Activated naive CD4-positive, alpha-beta T cell treated with anti-CD3 and anti-CD28 coated beads for 36 hours (primary cell): ENCODE data around the gene TRIM34. TPM values are rescaled to one million over a fixed set of nuclear protein-coding genes. Genes with fewer than 3 reads are reported as not detected.
A peak's percentile ranks its signal among the peaks of the same experiment; 100 is the strongest.
"Not testable (repeated sequence)": the region's sequence is repeated elsewhere in the genome, so short reads cannot be mapped to it uniquely, and the experiment has no call there.

Experiments used
- CTCF ChIA-PET: fragments of 350-600 bp; sonication (Branson Sonifier 250); formaldehyde crosslinking; loops from one replicate; lab custom pipeline; 2021; ENCODE audit warnings: antibody characterized with exemption; lab: Charles Lee
- DNase-seq: peaks from one replicate; pipeline ENCODE4 v3.0.0-alpha.2; 2020
- H3K27ac Mint-ChIP-seq: one replicate; pipeline ENCODE4 v1.8.0; 2021; ENCODE audit warnings: mild to moderate bottlenecking, mixed read lengths
- H3K27me3 Mint-ChIP-seq: one replicate; pipeline ENCODE4 v1.8.0; 2021; ENCODE audit warnings: low read depth, mixed read lengths
- H3K36me3 Mint-ChIP-seq: one replicate; pipeline ENCODE4 v1.8.0; 2021; ENCODE audit warnings: low read depth, mixed read lengths
- H3K4me1 Mint-ChIP-seq: one replicate; pipeline ENCODE4 v1.8.0; 2021; ENCODE audit warnings: low read depth, mixed read lengths
- H3K4me3 Mint-ChIP-seq: one replicate; pipeline ENCODE4 v1.8.0; 2021; ENCODE audit warnings: mild to moderate bottlenecking, moderate library complexity, mixed read lengths
- H3K9me3 Mint-ChIP-seq: one replicate; pipeline ENCODE4 v1.8.0; 2021; ENCODE audit warnings: mixed read lengths
- intact Hi-C: fragments of 100-400 bp; cut with micrococcal nuclease; formaldehyde crosslinking; loops from one replicate; pipeline ENCODE4 v1.15.1; 2023
- total RNA-seq, 2 experiments: library from RNA; stranded (reverse); gene quantifications; one replicate each; pipeline ENCODE4 v1.2.3, GENCODE V29; 2021

TRIM34 gene
- total RNA-seq = 10 to 100 TPM; 12.8 to 12.9 TPM

- H3K4me3 Mint-ChIP-seq = peak within 1 kb of the TSS; percentile 87
- peaks cover 31% of the 10 kb centered on the region for H3K4me1 Mint-ChIP-seq
- peak; percentile 73 for DNase-seq
- intact Hi-C loops = loop anchor here (1.0 to 10.0 kb wide), 7 partner anchors 24 to 1017 kb away; partner anchors contain the start of genes ARFIP2, CNGA4, FHIP1B and OR52N2
- H3K27me3 Mint-ChIP-seq = no peaks in the 10 kb centered on the region
- H3K36me3 Mint-ChIP-seq = peaks cover 2% of the 10 kb centered on the region
- H3K27ac Mint-ChIP-seq = peak within 1 kb of the TSS; percentile 88
- no peaks in the 10 kb centered on the region for H3K9me3 Mint-ChIP-seq
- CTCF ChIA-PET = interaction anchor here (0.6 to 1.2 kb wide), 2 partner anchors 44 to 61 kb away, joined by 4 to 7 read pairs; partner anchors contain the start of gene TRIM5
Measured at GRCh38 chr11:5624489-5625279, at the start of gene TRIM34. TRIM34 (plus strand) TSS chr11:5625001; CDS start chr11:5632332, 7,331 bp downstream.

GRCh38 chr11:5575152-5575551 lies 49.6 kb upstream of the TRIM34 start:
- intact Hi-C loops = no loop called here
- no peak overlapping the region for H3K27ac Mint-ChIP-seq
- no peaks in the 10 kb centered on the region for H3K4me1 Mint-ChIP-seq
- DNase-seq = no peak
- H3K9me3 Mint-ChIP-seq = no peaks in the 10 kb centered on the region
- H3K36me3 Mint-ChIP-seq = no peaks in the 10 kb centered on the region
- H3K27me3 Mint-ChIP-seq = no peaks in the 10 kb centered on the region
- CTCF ChIA-PET = no interaction called here
- no peak overlapping the region for H3K4me3 Mint-ChIP-seq

DNA sequence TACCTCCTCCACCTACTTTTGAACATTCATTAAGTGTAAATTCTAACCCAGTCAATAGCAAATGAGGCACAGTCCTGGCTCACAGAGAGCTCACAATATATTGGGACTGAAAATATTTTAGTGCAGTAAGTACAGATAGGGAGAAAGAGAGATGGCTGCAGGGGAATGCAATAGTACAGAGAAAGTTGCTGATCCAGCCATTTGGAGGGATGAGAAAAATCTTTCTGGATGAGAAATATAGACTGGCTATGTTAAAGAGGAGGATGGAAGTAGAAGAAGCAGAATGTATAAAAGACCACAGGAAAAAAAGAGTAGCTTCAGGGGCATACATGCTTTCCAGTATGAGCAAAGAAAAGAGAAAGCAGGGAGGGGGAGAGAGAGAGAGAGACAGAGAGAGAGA lies 47.7 kb upstream of the TRIM34 start:
- H3K27ac Mint-ChIP-seq = no peak overlapping the region
- no peak overlapping the region for H3K4me3 Mint-ChIP-seq
- H3K9me3 Mint-ChIP-seq = no peaks in the 10 kb centered on the region
- intact Hi-C loops = no loop called here
- no peaks in the 10 kb centered on the region for H3K4me1 Mint-ChIP-seq
- CTCF ChIA-PET = no interaction called here
- DNase-seq = no peak
- H3K36me3 Mint-ChIP-seq = no peaks in the 10 kb centered on the region
- no peaks in the 10 kb centered on the region for H3K27me3 Mint-ChIP-seq

- no peak for DNase-seq
- Mint-ChIP-seq H3K4me3 (no peak within 1 kb of the TSS), H3K9me3 (no peaks in the 10 kb centered on the region), H3K27me3 (no peaks in the 10 kb centered on the region), H3K36me3 (no peaks in the 10 kb centered on the region), H3K4me1 (no peaks in the 10 kb centered on the region), H3K27ac (no peak within 1 kb of the TSS)
- intact Hi-C loops = no loop called here
- CTCF ChIA-PET = no interaction called here
Measured at GRCh38 chr11:5580577-5580976, 44.2 kb upstream of the TRIM34 start, which contains the start of gene OR52B6. OR52B6 (plus strand) TSS chr11:5580877; CDS start chr11:5580877, 0 bp downstream.

- Mint-ChIP-seq H3K27me3 (no peaks in the 10 kb centered on the region), H3K4me1 (no peaks in the 10 kb centered on the region), H3K36me3 (no peaks in the 10 kb centered on the region), H3K9me3 (no peaks in the 10 kb centered on the region), H3K4me3 (no peak overlapping the region), H3K27ac (no peak overlapping the region)
- no peak for DNase-seq
- intact Hi-C loops = no loop called here
- CTCF ChIA-PET = no interaction called here
Measured at GRCh38 chr11:5581014-5581413, 43.8 kb upstream of the TRIM34 start.

DNA sequence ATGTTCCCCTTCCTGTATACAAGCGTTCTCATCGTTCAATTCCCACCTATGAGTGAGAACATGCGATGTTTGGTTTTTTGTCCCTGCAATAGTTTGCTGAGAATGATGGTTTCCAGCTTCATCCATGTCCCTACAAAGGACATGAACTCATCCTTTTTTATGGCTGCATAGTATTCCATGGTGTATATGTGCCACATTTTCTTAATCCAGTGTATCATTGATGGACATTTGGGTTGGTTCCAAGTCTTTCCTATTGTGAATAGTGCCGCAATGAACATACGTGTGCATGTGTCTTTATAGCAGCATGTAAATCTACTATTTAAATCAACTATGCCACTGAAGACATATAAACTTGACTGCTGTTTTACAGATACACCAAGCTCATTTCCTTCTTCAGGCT lies 40.3 kb upstream of the TRIM34 start:
- CTCF ChIA-PET, H3K27me3 Mint-ChIP-seq, H3K27ac Mint-ChIP-seq, DNase-seq, H3K9me3 Mint-ChIP-seq, H3K36me3 Mint-ChIP-seq, H3K4me3 Mint-ChIP-seq, intact Hi-C loops, H3K4me1 Mint-ChIP-seq: not testable (repeated sequence)

- H3K9me3 Mint-ChIP-seq, H3K36me3 Mint-ChIP-seq, H3K27ac Mint-ChIP-seq, DNase-seq, H3K27me3 Mint-ChIP-seq, intact Hi-C loops, H3K4me3 Mint-ChIP-seq, H3K4me1 Mint-ChIP-seq: not testable (repeated sequence)
- CTCF ChIA-PET = interaction anchor here (1.4 kb wide), 1 partner anchor 10 kb away, joined by 5 read pairs; no protein-coding TSS in a partner anchor
Measured at GRCh38 chr11:5589906-5590305, 34.9 kb upstream of the TRIM34 start.

- Mint-ChIP-seq H3K27ac (no peak overlapping the region), H3K4me1 (peaks cover 2% of the 10 kb centered on the region), H3K36me3 (no peaks in the 10 kb centered on the region), H3K9me3 (no peaks in the 10 kb centered on the region), H3K27me3 (no peaks in the 10 kb centered on the region), H3K4me3 (no peak overlapping the region)
- no peak for DNase-seq
- CTCF ChIA-PET = no interaction called here
- intact Hi-C loops = no loop called here
Measured at GRCh38 chr11:5591613-5592012, 33.2 kb upstream of the TRIM34 start.

- DNase-seq = no peak
- Mint-ChIP-seq H3K4me1 (peaks cover 6% of the 10 kb centered on the region), H3K27ac (no peak overlapping the region), H3K36me3 (no peaks in the 10 kb centered on the region), H3K27me3 (no peaks in the 10 kb centered on the region), H3K4me3 (no peak overlapping the region), H3K9me3 (no peaks in the 10 kb centered on the region)
- CTCF ChIA-PET = no interaction called here
- intact Hi-C loops = no loop called here
Measured at GRCh38 chr11:5592615-5593014, 32.2 kb upstream of the TRIM34 start.

GRCh38 chr11:5593146-5593545 lies 31.7 kb upstream of the TRIM34 start:
- H3K9me3 Mint-ChIP-seq = no peaks in the 10 kb centered on the region
- CTCF ChIA-PET = no interaction called here
- intact Hi-C loops = no loop called here
- no peaks in the 10 kb centered on the region for H3K27me3 Mint-ChIP-seq
- no peaks in the 10 kb centered on the region for H3K36me3 Mint-ChIP-seq
- H3K27ac Mint-ChIP-seq = no peak overlapping the region
- H3K4me3 Mint-ChIP-seq = no peak overlapping the region
- peaks cover 6% of the 10 kb centered on the region for H3K4me1 Mint-ChIP-seq
- DNase-seq = no peak

DNA sequence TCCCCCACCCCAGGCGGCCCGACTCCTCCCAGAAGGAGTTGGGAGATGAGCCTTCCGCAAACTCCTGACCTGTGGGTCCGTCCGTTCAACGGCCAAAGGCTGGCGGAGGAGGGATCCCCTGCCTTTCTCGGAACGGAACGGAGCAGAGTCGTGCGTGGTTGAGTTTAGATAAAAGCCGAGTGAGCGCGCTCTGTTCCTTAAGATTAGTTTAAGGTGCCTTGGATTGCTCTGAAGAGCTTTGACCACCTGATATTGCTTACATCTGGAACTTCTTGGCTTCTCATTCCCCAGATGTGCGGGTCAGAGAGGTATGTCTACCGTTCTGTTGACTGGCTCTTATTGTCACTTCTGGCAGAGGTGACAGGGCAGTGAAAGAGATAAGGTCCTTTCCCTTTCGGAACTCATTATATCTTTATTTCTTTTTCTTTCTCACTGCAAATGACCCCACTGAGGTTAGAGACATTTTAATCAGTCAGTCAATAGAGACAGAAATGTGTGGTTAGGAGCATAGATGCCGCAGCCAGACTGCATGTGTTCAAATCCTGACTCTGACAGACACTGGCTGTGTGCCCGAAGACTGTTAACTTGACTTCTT lies 28.1 kb upstream of the TRIM34 start, which contains the start of gene TRIM6:
TSS of gene TRIM6 (plus strand) at position 31 of the 595 bp plus-strand sequence. CDS start at position 292, 261 bp downstream.
- Mint-ChIP-seq H3K4me3 (peak within 1 kb of the TSS; percentile 79), H3K27me3 (no peaks in the 10 kb centered on the region), H3K36me3 (no peaks in the 10 kb centered on the region), H3K9me3 (no peaks in the 10 kb centered on the region), H3K4me1 (peaks cover 6% of the 10 kb centered on the region), H3K27ac (no peak within 1 kb of the TSS)
- CTCF ChIA-PET = interaction anchor here (1.0 kb wide), 1 partner anchor 17 kb away, joined by 3 read pairs; no protein-coding TSS in a partner anchor
- intact Hi-C loops = no loop called here
- DNase-seq = peak; percentile 49

DNA sequence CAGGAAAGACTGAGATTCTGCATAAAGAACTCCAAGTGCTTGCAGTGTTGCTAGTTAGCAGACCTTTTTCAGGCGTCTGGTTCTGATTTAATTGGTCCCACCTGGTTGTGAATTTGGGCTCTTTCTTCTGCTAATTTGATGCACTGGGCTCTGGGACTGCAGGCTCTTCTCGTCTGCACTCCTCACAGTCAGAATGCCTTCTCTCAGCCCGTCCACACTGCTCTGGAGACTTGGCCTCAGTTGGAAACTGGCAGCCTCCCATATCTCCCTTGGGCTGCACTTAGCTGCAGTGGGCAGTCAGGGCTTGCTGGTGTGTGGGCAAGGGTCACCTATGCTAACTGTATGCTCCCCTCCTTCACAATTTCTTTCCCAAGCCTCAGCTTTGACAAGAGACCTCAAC lies 26.8 kb upstream of the TRIM34 start:
- H3K4me1 Mint-ChIP-seq = peaks cover 6% of the 10 kb centered on the region
- CTCF ChIA-PET = interaction anchor here (1.0 to 1.2 kb wide), 2 partner anchors 16 to 61 kb away, joined by 3 read pairs; no protein-coding TSS in a partner anchor
- intact Hi-C loops = no loop called here
- H3K4me3 Mint-ChIP-seq = no peak overlapping the region
- no peaks in the 10 kb centered on the region for H3K36me3 Mint-ChIP-seq
- DNase-seq = no peak
- no peak overlapping the region for H3K27ac Mint-ChIP-seq
- H3K9me3 Mint-ChIP-seq = no peaks in the 10 kb centered on the region
- H3K27me3 Mint-ChIP-seq = no peaks in the 10 kb centered on the region
